Measurements from ENCODE around the gene TPM1. TPM values are rescaled to one million over a fixed set of nuclear protein-coding genes. Genes with fewer than 3 reads are reported as not detected.
A peak's percentile ranks its signal among the peaks of the same experiment; 100 is the strongest.

The TPM1 gene
- total and polyA plus RNA-seq, 9 of the 15 experiments (the other 6 are each of a cell fraction or from before 2014, with no cell fraction given), result 8.1 to 53.9 (median 43.1) TPM

GRCh38 chr15:63051156-63052066 is 8.9 kb downstream of the TPM1 start (continued):
- no peak for TF ChIP-seq PTBP1 (IDR thresholded peaks at IDR 0.05; ENCODE audit: low read depth, low read length)
- peak; percentile 37; the same call in 1 of the 2 replicates for TF ChIP-seq POLR2AphosphoS5 (IDR thresholded peaks at IDR 0.05; ENCODE audit: control insufficient read depth, insufficient read depth, low read depth, low read length)
- TF ChIP-seq E2F4 (CRISPR knock-in tag; IDR thresholded peaks at IDR 0.05; ENCODE audit: low read depth), result no peak
- TF ChIP-seq NBN (IDR thresholded peaks at IDR 0.05; ENCODE audit: low read depth), result no peak
- no peak for TF ChIP-seq ARID2 (IDR thresholded peaks at IDR 0.05)
- TF ChIP-seq TBL1XR1 (IDR thresholded peaks at IDR 0.05; ENCODE audit: low read length in 2 of 2), result peak in 1 of 2 experiments; percentile 46; a peak in 1 of 4 replicates
- TF ChIP-seq ZNF41 (CRISPR knock-in tag; conservative IDR thresholded peaks at IDR 0.05), result no peak
- TF ChIP-seq ZNF449 (CRISPR knock-in tag; IDR thresholded peaks at IDR 0.05), result no peak
- TF ChIP-seq JUND (IDR thresholded peaks at IDR 0.05; ENCODE audit: borderline replicate concordance, low read depth, low read length), result peak; percentile 56; the same call in 1 of the 2 replicates
- peak; percentile 45; the same call in 2 of the 3 replicates for TF ChIP-seq JUND (tag; IDR thresholded peaks at IDR 0.05; ENCODE audit: borderline replicate concordance, low read depth, low read length)
- no peak for TF ChIP-seq MCM7 (IDR thresholded peaks at IDR 0.05)
- TF ChIP-seq POU5F1 (IDR thresholded peaks at IDR 0.05; ENCODE audit: borderline replicate concordance, low read depth, low read length, partially characterized antibody), result no peak
- no peak for TF ChIP-seq SRSF7 (optimal IDR thresholded peaks at IDR 0.05; ENCODE audit: low read depth, low read length)
- TF ChIP-seq SETDB1 (IDR thresholded peaks at IDR 0.05; ENCODE audit: low read length), result no peak
- no peak for TF ChIP-seq ZNF445 (CRISPR knock-in tag; IDR thresholded peaks at IDR 0.05; ENCODE audit: low read depth)
- TF ChIP-seq MIER1 (IDR thresholded peaks at IDR 0.05; ENCODE audit: low read depth), result no peak
- TF ChIP-seq MTF1 (CRISPR knock-in tag; IDR thresholded peaks at IDR 0.05; ENCODE audit: borderline replicate concordance), result no peak
- TF ChIP-seq RERE (CRISPR knock-in tag; IDR thresholded peaks at IDR 0.05; ENCODE audit: borderline replicate concordance), result no peak
- peak; percentile 78; the same call in 1 of the 2 replicates for TF ChIP-seq BRD4 (IDR thresholded peaks at IDR 0.05)
